GM18909 (cell line): ENCODE measurements around the gene CMTM5.
"Not testable (repeated sequence)": the region's sequence is repeated elsewhere in the genome, so short reads cannot be mapped to it uniquely, and the experiment has no call there.

ENCODE experiments used
- ATAC-seq: cut with Tn5 transposase; IDR thresholded peaks from one replicate; pipeline ENCODE4 v1.9.1; 2021; ENCODE audit warnings: mild to moderate bottlenecking; ENCODE audit not compliant: unreplicated experiment, poor library complexity

The CMTM5 gene

GRCh38 chr14:23392613-23393012 lies 15.8 kb downstream of the CMTM5 start:
- no peak for ATAC-seq

GRCh38 chr14:23396126-23396525 lies 19.3 kb downstream of the CMTM5 start:
- ATAC-seq, result no peak

GRCh38 chr14:23396781-23397407 lies 20.0 kb downstream of the CMTM5 start:
- ATAC-seq, result no peak

GRCh38 chr14:23398348-23398747 lies 21.5 kb downstream of the CMTM5 start:
- ATAC-seq, result no peak

GRCh38 chr14:23399136-23399535 lies 22.3 kb downstream of the CMTM5 start:
- ATAC-seq, result no peak

GRCh38 chr14:23399591-23399990 lies 22.7 kb downstream of the CMTM5 start:
- no peak for ATAC-seq

- ATAC-seq, result not testable (repeated sequence)
Measured at GRCh38 chr14:23400496-23401149, 23.8 kb downstream of the CMTM5 start.

- no peak for ATAC-seq
Measured at GRCh38 chr14:23401291-23401690, 24.4 kb downstream of the CMTM5 start.

GRCh38 chr14:23402296-23403138 lies 25.7 kb downstream of the CMTM5 start:
- no peak for ATAC-seq

GRCh38 chr14:23403139-23403438 lies 26.2 kb downstream of the CMTM5 start:
- ATAC-seq, result no peak

GRCh38 chr14:23403908-23404307 lies 27.1 kb downstream of the CMTM5 start:
- ATAC-seq, result no peak

- no peak for ATAC-seq
Measured at GRCh38 chr14:23404331-23404900, 27.6 kb downstream of the CMTM5 start.

- no peak for ATAC-seq
Measured at GRCh38 chr14:23405096-23405495, 28.2 kb downstream of the CMTM5 start.

- no peak for ATAC-seq
Measured at GRCh38 chr14:23405516-23406025, 28.7 kb downstream of the CMTM5 start.

- no peak for ATAC-seq
Measured at GRCh38 chr14:23406244-23406643, 29.4 kb downstream of the CMTM5 start.

GRCh38 chr14:23406725-23407355 lies 30.0 kb downstream of the CMTM5 start:
- no peak for ATAC-seq

GRCh38 chr14:23407516-23408306 lies 30.9 kb downstream of the CMTM5 start, which contains the start of gene MYH6:
MYH6 (minus strand) TSS chr14:23408273; CDS start chr14:23407223, 1,050 bp downstream.
- no peak for ATAC-seq

GRCh38 chr14:23408307-23408630 lies 31.4 kb downstream of the CMTM5 start:
- ATAC-seq, result no peak

- ATAC-seq, result no peak
Measured at GRCh38 chr14:23409475-23409874, 32.6 kb downstream of the CMTM5 start.
